Upper lobe of left lung (tissue), 6 donors: ENCODE results near the gene ANKMY1. TPM values are rescaled to one million over a fixed set of nuclear protein-coding genes. Genes with fewer than 3 reads are reported as not detected.

ENCODE experiments used
- ATAC-seq, 2 donors: fragments of 200-7000 bp; cut with Tn5 transposase; one replicate each; pipeline ENCODE4 v1.9.1; 2022; ENCODE audit warnings: mild to moderate bottlenecking in 2 of 2, moderate library complexity in 2 of 2; ENCODE audit not compliant: low FRiP score in 2 of 2
- DNase-seq, 2 donors: peaks; one replicate each; pipeline ENCODE4 v3.0.0-alpha.2; 2019 to 2020
- H3K27ac ChIP-seq, 4 donors: fragments of 200-600 bp; sonication (generic); one replicate each; pipeline ENCODE4 v1.5.1; 2016 to 2019
- H3K27me3 ChIP-seq, 4 donors: fragments of 200-600 bp; sonication (generic); one replicate each; pipeline ENCODE4 v1.5.1; 2017 to 2019
- H3K36me3 ChIP-seq, 4 donors: fragments of 200-600 bp; sonication (generic); one replicate each; pipeline ENCODE4 v1.5.1; 2016 to 2019
- H3K4me1 ChIP-seq, 4 donors: fragments of 200-600 bp; sonication (generic); one replicate each; pipeline ENCODE4 v1.5.1; 2018 to 2019
- H3K4me3 ChIP-seq, 4 donors: fragments of 200-600 bp; sonication (generic); one replicate each; pipeline ENCODE4 v1.5.1; 2017 to 2019; ENCODE audit warnings: mild to moderate bottlenecking in 2 of 4, moderate library complexity in 1 of 4
- H3K9me3 ChIP-seq, 4 donors: fragments of 200-600 bp; sonication (generic); one replicate each; pipeline ENCODE4 v1.5.1; 2018 to 2019
- EP300 ChIP-seq, 4 donors: sonication (generic); formaldehyde crosslinking; IDR thresholded peaks; one replicate each; pipeline ENCODE4 v1.5.1; 2017; ENCODE audit warnings: antibody characterized with exemption in 4 of 4, control low read depth in 2 of 4
- POLR2A ChIP-seq, 4 donors: fragments of 450-650 bp; IDR thresholded peaks; one replicate each; pipeline ENCODE4 v1.5.1; 2016 to 2017; ENCODE audit warnings: antibody characterized with exemption in 4 of 4, mild to moderate bottlenecking in 2 of 4
- POLR2AphosphoS5 ChIP-seq, 2 donors: sonication (generic); formaldehyde crosslinking; IDR thresholded peaks; one replicate each; pipeline ENCODE4 v1.5.1; 2017; ENCODE audit warnings: antibody characterized with exemption in 2 of 2
- WGBS, 2 donors: methylation state at CpG; one replicate each; pipeline ENCODE4 v1.1.5; 2017 to 2018; 5-methylcytosine and 5-hydroxymethylcytosine counted together
- total RNA-seq, 6 donors: library from RNA; depleted of rRNA in 4 of 6; stranded (reverse); fragments of >200 nt in 4 of 6; gene quantifications; one replicate each; pipeline versions ENCODE4 v1.1.0 to v1.2.1, GENCODE V29; 2016 to 2021
- TF ChIP-seq, protein P1 (sequence below), 6 experiments: fragments of 450-650 bp in 4 of 6; fragments of 200-600 bp in 2 of 6; sonication (generic) in 2 of 6; IDR thresholded peaks; one replicate each; pipeline ENCODE4 v1.5.1; 2016 to 2019; ENCODE audit warnings: antibody characterized with exemption in 6 of 6
- donor health status: DM: no; HTN: no; CAD: no; lungs with moderate emphysema.
- donor health status: DM: no; HTN: yes; CAD: no; lungs with severe emphysema.

The ANKMY1 gene
- total RNA-seq, 6 donors from 2014 or later = 23.7 to 97.4 (median 26.9) TPM

DNA sequence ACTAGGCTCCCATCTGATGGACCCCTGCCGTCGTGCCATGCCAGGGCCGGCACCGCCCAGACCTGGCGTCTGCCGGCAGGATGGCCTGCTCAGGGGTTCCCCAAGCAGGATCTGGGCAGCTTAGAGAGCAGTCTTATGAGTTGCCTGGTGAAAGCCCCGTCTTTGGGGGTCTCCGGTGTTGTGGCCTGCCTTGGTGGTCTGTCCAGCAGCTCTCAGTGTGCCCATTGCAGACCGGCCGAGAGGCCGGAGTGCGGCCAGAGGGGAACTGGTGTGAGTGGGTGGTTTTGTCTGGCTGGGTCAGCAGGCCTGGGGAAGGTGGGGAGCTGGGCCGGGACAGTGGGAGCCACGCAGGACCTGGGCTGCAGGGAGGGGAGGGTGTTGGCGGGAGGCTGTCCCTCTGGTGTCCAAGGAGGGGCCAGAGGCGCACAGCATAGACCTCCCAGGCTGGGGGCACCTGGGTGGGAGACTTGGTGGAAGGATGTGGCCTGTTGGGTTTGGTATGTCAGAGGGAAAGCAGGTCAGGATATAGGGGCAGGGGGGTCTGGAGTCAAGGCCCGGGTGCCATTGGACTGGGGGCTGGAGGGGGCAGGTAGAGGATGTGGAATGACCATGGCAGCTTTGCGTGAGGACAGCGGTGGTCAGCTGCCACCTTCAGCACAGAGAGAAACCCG is 105.9 kb downstream of the ANKMY1 start:
- H3K27me3 ChIP-seq = peaks cover 0 to 40% (median 7%) of the 10 kb centered on the region in 4 donors
- H3K4me1 ChIP-seq = peaks cover 16 to 47% (median 22%) of the 10 kb centered on the region in 4 donors
- ATAC-seq (no peak), DNase-seq (peak in 1 of 2 donors; percentile 79)
- H3K36me3 ChIP-seq = no peaks in the 10 kb centered on the region
- peak overlapping the region in 1 of 4 donors; percentile 4 for H3K27ac ChIP-seq
- H3K9me3 ChIP-seq = no peaks in the 10 kb centered on the region
- TF ChIP-seq EP300 (IDR thresholded peaks at IDR 0.05) (no peak), POLR2AphosphoS5 (IDR thresholded peaks at IDR 0.05) (no peak), POLR2A (IDR thresholded peaks at IDR 0.05) (no peak)
- TF ChIP-seq, protein P1, sequence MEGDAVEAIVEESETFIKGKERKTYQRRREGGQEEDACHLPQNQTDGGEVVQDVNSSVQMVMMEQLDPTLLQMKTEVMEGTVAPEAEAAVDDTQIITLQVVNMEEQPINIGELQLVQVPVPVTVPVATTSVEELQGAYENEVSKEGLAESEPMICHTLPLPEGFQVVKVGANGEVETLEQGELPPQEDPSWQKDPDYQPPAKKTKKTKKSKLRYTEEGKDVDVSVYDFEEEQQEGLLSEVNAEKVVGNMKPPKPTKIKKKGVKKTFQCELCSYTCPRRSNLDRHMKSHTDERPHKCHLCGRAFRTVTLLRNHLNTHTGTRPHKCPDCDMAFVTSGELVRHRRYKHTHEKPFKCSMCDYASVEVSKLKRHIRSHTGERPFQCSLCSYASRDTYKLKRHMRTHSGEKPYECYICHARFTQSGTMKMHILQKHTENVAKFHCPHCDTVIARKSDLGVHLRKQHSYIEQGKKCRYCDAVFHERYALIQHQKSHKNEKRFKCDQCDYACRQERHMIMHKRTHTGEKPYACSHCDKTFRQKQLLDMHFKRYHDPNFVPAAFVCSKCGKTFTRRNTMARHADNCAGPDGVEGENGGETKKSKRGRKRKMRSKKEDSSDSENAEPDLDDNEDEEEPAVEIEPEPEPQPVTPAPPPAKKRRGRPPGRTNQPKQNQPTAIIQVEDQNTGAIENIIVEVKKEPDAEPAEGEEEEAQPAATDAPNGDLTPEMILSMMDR (IDR thresholded peaks at IDR 0.05) = no peak
- 54 to 70% methylated on average over 7 to 20 of the region's 20 CpGs for WGBS, 2 donors
- H3K4me3 ChIP-seq = peak overlapping the region in 3 of 4 donors; percentile 57 to 63 (median 63)

DNA sequence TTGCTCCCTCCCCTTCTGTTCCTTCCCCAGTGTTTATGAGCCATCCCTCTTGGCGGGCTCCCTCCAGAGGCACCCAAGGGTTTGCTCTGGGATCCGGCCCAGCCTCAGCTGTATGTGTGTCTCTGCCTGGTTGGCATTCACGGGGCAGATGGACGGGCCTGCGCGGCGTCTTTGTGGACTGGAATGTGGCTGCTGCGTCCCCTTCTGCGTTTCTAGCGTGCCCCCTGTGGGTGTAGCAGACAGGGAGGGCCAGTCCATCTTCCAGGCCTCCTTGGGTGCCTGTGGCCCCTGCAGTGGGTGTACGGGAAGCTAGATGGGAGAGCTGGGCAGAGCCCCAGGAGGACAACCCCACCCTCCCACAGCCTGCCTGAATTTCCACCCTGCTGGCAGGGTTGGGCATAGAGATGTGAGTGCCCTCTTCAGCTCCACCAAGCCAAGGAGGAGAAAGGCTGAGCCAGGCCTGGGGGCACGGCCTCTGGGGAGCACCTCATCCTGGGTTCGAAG is 106.6 kb downstream of the ANKMY1 start:
- Histone ChIP-seq H3K27ac (no peak overlapping the region), H3K9me3 (no peaks in the 10 kb centered on the region), H3K4me3 (no peak overlapping the region), H3K27me3 (peaks cover 0 to 40% (median 7%) of the 10 kb centered on the region in 4 donors), H3K36me3 (no peaks in the 10 kb centered on the region), H3K4me1 (peaks cover 16 to 42% (median 22%) of the 10 kb centered on the region in 4 donors)
- no peak for ATAC-seq
- 88% methylated on average over 13 of the region's 13 CpGs; no CpG with 5 or more reads in 1 of the 2 donors for WGBS, 2 donors
- TF ChIP-seq, protein P1 (IDR thresholded peaks at IDR 0.05) = no peak
- no peak for TF ChIP-seq POLR2AphosphoS5 (IDR thresholded peaks at IDR 0.05)
- TF ChIP-seq EP300 (IDR thresholded peaks at IDR 0.05) = no peak
- TF ChIP-seq POLR2A (IDR thresholded peaks at IDR 0.05) = no peak
- DNase-seq = peak in 1 of 2 donors; percentile 54

DNA sequence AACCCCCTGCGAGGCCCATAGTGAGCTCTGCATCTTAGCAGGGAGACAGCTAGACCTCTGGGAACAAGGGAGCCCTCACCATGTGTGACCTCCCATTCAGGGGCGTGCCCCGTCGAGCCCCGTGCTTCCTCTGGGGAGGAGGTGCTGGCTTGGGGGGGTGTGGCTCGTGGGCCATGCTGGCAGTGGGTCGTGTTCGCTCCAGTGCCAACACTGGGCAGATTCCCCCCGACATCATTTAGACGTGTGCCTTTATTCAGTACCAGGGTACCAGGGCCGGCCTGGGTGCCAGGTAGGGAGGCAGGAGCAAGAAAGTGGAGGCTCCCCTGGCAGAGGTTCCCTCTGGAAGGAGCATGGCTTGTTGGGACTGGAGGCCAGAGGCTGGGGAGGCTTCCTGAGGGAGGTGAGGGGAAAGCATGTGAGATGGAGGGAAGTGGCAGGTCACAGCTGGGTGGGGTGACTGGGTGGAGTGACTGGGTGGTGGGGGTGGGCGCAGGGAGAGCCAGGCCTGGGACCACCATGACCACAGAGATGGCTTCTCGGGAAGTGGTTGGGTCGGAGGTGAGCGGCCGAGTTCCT is 107.2 kb downstream of the ANKMY1 start:
- WGBS, 2 donors = 57 to 65% methylated on average over 10 to 13 of the region's 16 CpGs
- Histone ChIP-seq H3K27me3 (peaks cover 0 to 37% (median 7%) of the 10 kb centered on the region in 4 donors), H3K4me1 (peaks cover 10 to 37% (median 20%) of the 10 kb centered on the region in 4 donors), H3K9me3 (no peaks in the 10 kb centered on the region), H3K27ac (no peak overlapping the region), H3K36me3 (no peaks in the 10 kb centered on the region), H3K4me3 (no peak overlapping the region)
- TF ChIP-seq EP300 (IDR thresholded peaks at IDR 0.05) (no peak), POLR2AphosphoS5 (IDR thresholded peaks at IDR 0.05) (no peak), POLR2A (IDR thresholded peaks at IDR 0.05) (no peak)
- TF ChIP-seq, protein P1 (IDR thresholded peaks at IDR 0.05) = no peak
- DNase-seq (peak in 1 of 2 donors; percentile 58), ATAC-seq (no peak)

DNA sequence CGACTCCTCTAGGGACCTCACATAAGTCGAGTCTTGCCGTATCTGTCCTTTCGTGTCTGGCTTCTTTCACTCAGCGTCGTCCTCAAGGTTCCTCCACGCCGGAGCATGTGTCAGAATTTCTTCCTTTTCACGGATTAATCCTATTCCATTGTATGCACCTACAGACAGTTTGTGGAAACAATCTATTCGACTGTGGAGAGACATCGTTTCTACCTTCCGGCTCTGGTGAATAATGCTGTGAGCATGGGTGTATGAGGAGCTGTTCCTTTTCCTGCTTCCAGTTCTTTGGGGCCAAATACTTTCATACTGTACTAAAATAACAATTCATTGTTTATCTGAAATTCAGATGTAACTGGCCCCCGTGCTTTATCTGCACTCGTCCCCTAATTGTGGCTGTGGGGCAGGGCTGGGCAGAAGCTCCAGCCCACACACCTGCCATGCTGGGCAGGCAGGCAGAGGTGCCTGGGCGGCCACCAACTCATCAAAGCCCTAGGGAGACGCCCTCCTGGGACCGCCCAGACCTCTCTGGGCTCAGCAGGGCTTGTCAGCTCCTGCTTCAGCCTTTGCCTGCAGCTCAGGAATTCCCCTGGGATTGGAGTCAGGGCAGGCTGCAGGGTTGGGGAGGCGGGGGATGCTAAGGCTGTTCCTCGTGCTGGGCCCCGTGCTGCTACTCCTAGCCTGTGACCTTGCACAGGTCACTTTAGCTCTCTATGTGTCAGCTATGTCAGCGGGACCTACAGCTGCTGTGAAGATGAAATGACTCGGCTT is 107.8 kb downstream of the ANKMY1 start:
- Histone ChIP-seq H3K27ac (no peak overlapping the region), H3K4me3 (no peak overlapping the region), H3K9me3 (no peaks in the 10 kb centered on the region), H3K27me3 (peaks cover 0 to 31% (median 7%) of the 10 kb centered on the region in 4 donors), H3K36me3 (no peaks in the 10 kb centered on the region), H3K4me1 (peaks cover 5 to 30% (median 15%) of the 10 kb centered on the region in 4 donors)
- 65 to 73% methylated on average over 22 of the region's 22 CpGs for WGBS, 2 donors
- TF ChIP-seq POLR2AphosphoS5 (IDR thresholded peaks at IDR 0.05) (no peak), POLR2A (IDR thresholded peaks at IDR 0.05) (no peak), EP300 (IDR thresholded peaks at IDR 0.05) (no peak)
- TF ChIP-seq, protein P1 (IDR thresholded peaks at IDR 0.05) = no peak
- ATAC-seq (no peak), DNase-seq (peak in 1 of 2 donors; percentile 38)
